Fibroblast of peridontal ligament (primary cell): ENCODE results near the gene CFAP61.

Experiments
- DNase-seq: peaks from one replicate; pipeline ENCODE4 v3.0.0-alpha.2; 2010; ENCODE audit errors: extremely low read depth

Gene CFAP61

DNA sequence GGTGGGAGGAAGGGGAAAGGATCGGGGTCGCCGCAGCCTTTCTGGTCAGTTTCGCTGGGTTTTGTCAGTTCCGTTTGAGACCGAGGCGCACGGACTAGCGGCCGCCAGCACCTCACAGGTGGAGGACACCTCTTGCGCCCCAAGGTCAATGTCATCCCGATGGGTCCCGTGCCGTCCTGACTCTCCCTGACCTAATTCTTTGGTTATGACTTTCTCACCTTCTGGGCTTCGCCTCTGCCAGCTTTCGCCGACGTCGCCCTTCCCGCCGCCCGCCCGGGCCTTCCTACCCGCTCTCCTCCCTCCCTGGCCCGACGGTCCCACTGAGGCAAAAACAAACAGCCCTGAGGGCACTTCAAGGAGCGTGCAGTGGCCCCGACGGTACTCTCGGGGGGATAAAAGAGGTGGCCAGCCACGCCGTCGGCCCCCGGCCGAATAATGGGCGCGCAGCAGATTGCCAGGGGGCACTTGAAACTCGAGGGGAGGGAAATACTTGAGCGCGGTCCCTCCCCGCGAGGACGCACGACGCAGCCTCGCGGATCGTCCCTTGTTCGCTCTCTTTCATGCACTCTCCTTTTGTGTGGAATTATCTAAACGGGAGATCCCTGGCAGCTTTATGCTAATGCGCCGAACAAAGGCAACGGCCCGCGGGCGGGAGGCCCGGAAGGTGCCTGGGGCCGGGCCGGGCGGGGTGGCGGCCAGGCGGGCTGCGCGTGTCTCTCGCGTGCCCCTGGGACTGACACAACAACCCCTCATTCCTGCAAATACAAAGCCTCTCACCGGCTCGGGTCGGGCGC is 311.7 kb downstream of the CFAP61 start:
- DNase-seq: no peak

DNA sequence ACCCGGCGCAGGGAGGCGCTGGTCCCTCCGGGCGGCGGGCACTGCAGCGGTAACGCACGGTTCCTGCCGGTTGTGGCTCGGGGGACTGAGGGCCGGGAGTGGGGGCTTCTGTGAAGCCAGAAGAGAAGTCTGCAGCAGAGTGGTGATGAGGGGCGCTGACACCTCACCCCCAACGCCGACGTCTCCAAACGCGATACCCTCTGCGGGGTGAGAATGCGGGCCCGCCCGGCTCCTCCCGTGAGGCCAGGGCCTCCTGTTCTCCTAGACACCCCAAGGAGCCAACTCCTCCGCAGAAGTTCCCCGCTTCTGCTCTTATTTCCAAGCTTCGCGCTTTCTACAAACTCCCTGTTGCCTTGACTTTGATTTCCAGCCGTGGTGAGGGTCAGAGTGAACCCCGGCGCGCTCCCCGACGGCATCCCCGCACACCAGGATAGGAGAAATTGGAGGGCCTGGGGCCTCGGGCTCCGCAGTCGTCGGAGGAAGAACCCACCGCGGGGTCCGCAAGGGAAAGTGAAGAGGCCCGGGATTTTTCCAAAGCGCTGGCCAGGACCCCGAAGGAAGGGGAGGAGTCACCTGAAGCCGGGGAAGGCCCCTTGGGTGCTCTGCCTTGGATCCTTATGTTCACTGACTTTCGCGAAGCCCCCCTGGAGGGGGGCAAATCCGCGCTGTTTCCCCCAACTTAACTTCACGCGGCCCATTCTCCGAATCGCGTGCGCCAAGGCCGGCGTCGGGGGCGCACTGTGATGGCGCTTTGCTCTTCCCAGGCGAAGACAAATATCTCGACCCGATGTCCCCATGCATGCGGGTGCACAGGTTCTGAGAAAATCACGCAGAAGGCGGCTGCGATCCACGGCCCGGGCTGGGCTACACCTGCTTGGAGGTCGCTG is 312.5 kb downstream of the CFAP61 start:
- no peak for DNase-seq

DNA sequence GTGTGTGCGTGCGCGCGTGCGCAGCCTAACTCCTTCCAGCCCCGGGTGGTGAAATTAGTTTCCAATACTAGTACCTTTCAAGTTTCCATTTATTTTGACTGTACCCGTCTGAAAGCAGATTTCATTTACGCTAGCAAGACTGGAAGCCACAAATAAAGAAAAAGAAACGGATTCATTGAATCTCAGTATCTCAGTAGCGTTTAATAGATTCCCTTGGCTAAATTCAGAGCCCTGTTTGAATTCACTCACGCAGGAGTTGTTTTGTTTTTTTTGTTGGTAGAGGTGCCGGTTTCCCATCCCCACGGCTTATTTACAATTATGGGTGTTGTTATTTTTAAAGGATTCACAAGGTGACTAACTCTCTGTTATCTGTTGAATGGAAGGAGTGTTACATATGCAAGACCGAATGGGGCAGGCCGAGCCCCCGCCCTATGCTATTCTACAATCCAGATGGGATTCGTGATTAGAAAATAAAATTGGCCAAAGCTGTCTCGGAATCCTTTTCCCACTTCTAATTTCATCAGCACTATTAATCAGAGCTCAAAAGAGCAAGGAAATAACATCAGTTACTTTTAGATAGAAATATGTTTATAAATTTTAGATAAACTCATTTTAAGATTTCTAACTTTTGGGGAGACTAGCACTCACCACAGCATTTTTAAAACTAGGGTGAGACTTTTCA is 313.3 kb downstream of the CFAP61 start:
- DNase-seq: no peak

DNA sequence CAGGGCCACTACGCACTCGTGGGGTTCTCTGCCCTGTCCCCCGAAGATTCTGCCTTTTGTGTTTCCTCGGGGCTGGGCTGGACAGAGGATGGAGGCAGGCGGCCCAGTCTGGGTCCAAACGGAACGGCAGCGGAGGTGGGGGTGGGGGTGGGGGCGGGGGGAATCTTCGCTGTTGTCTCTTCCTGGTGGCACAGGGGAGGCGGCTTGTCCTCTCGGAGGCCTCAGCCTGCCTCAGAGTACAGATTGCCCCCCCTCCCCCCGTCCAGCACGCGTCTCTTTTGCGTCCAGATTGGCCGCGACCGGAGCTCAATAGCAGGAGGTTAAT is 314.2 kb downstream of the CFAP61 start:
- DNase-seq: no peak

DNA sequence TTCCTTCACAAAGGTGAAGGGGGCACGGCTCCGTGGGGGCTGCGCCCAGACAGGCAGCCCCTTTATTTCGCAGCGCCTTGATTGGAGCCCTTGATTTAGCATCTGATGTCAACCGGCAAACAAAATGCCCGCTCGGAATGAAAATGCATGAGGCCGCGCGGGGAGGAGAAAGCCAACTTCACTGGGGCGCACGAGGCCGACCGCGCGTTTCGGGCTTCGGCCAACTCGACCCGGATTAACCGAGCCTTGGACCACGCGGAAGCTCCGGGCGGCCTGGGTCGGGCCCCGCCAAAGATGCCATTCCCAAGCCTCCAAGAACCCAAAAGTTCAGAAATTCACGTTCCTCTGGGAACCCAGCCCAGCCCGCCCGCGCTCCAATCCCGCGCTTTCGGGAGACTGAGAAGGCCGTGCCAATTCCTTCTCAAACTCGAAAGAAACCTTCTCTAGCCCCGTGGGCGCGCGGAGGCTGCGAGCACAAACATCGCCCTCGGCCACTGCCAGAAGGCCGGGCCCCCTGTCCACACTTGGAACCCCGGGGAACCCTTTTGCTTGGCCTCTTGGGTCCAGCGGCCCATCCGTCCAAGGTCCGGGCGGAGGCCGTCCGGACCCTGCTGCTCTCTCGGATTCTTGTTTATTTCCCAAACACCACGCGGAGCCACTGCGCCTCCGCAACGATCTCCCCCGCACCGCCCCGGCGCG is 314.7 kb downstream of the CFAP61 start:
- no peak for DNase-seq

DNA sequence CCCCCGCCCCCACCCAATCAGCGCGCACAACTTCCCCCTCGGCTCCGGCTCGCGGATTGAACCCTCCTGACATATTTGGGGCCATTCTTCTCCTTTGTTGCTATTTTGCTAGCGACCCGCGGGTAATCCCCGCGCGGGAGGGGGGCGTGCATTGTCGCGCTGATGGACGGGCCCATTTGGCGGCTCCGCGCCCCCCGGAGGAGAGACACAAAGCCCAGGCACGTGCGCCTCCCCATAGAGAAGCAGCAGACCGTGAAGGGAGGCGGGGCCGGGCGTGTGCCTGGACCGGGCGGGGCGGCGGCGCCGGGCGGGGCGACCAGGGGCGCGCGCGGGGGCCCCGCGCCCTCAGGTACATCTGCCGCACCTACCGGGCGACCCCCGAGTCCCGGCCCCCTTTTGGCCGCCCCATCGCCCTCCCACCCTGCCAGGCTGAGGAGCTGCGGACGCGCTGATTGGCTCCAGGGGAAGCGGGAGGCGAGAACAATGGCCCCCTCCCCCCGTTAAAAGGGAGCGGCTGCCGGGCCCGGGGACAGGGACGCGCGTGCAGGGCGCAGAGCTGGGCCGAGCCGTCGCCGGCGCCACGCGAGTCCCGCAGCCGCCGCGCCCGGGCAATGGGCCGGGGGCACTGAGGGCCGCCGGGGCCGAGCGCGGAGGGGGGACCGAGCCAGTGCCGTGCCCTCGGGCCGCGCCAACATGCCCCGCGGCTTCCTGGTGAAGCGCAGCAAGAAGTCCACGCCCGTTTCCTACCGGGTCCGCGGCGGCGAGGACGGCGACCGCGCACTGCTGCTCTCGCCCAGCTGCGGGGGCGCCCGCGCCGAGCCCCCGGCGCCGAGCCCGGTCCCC is 315.5 kb downstream of the CFAP61 start, which contains the start of gene INSM1:
INSM1 (plus strand) TSS at position 530 of the 843 bp plus-strand sequence; CDS start at position 694, 164 bp downstream.
- no peak for DNase-seq

DNA sequence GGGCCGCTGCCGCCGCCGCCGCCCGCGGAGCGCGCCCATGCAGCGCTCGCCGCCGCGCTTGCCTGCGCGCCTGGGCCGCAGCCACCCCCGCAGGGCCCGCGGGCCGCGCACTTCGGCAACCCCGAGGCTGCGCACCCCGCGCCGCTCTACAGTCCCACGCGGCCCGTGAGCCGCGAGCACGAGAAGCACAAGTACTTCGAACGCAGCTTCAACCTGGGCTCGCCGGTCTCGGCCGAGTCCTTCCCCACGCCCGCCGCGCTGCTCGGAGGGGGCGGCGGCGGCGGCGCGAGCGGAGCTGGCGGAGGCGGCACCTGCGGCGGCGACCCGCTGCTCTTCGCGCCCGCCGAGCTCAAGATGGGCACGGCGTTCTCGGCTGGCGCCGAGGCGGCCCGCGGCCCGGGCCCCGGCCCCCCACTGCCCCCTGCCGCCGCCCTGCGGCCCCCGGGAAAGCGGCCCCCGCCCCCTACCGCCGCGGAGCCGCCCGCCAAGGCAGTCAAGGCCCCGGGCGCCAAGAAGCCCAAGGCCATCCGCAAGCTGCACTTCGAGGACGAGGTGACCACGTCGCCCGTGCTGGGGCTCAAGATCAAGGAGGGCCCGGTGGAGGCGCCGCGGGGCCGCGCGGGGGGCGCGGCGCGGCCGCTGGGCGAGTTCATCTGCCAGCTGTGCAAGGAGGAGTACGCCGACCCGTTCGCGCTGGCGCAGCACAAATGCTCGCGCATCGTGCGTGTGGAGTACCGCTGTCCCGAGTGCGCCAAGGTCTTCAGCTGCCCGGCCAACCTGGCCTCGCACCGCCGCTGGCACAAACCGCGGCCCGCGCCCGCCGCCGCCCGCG is 316.3 kb downstream of the CFAP61 start:
- no peak for DNase-seq

DNA sequence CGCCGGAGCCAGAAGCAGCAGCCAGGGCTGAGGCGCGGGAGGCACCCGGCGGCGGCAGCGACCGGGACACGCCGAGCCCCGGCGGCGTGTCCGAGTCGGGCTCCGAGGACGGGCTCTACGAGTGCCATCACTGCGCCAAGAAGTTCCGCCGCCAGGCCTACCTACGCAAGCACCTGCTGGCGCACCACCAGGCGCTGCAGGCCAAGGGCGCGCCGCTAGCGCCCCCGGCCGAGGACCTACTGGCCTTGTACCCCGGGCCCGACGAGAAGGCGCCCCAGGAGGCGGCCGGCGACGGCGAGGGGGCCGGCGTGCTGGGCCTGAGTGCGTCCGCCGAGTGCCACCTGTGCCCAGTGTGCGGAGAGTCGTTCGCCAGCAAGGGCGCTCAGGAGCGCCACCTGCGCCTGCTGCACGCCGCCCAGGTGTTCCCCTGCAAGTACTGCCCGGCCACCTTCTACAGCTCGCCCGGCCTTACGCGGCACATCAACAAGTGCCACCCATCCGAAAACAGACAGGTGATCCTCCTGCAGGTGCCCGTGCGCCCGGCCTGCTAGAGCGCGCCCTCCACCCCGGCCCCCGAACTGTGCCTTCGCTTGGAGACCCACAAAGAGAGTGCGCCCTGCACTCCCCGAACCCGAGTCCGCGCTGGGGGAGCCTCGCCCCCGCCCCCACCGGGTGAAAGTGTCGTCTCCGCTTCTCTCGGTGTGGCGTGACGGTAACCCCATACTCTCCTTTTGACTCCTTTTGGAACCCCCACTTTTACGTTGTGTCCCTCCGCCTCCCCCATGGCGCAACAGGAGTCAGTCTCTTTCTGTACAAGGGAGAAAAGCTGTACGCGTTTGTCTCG is 317.1 kb downstream of the CFAP61 start:
- DNase-seq: no peak

DNA sequence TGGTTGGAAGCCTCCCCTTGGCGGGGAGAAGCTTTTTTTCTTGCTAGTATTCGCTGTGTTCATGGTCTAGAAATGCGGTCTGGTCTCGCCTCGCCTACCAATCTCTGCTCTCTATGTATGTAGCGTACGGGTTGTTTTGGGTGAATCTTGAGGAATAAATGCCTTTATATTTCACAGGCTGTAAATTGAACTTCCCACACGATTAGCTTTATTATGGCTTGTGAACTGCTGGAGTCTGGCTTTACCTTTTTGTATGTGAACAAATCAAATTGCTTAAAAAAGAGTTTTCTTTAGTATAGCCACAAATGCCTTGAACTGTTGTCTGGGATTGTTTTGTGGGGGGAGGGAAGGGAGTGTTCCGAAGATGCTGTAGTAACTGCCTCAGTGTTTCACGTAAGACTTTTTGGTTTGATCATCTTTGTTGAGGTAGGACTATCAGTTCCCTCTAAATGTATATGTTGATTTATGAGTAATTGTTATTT is 317.8 kb downstream of the CFAP61 start:
- no peak for DNase-seq

DNA sequence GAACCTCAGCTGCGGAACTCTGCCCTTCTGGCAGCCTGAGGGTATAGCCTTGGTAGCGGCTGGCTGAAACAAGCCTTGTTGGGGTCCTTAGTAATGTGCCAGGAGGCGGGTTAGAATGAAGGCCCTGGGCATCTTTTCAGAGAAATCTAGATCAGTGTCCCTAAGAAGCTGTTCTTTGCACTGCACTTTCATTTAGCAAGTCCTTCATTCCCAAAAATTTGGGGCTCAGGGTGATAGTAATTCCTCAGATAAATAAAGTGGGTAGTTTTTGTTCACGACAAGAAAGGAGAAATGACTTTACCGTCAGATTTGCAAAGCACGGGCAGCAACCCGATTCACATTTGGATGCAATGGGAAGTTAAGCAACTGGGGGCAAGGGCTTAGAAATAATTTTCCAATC is 318.8 kb downstream of the CFAP61 start:
- no peak for DNase-seq

DNA sequence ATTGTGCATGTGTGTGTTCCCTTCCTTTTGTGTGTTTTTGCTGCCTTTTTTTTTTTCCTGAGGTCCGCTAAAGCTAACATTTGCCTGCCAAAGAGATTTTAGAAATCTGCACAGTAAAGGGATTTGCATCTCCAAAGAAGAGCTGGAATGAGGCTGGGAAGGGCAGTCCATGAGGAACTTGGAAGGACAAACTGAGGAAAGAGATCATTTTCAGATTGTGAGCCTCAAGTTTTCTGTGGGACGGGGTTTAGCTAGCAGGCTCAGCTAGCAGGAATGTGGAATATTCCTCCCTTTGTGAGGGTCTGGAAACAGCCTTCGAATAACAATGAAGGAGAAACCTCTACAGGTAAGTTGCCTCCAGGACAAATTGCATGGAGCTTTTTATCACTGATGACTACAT is 319.3 kb downstream of the CFAP61 start:
- DNase-seq: no peak

DNA sequence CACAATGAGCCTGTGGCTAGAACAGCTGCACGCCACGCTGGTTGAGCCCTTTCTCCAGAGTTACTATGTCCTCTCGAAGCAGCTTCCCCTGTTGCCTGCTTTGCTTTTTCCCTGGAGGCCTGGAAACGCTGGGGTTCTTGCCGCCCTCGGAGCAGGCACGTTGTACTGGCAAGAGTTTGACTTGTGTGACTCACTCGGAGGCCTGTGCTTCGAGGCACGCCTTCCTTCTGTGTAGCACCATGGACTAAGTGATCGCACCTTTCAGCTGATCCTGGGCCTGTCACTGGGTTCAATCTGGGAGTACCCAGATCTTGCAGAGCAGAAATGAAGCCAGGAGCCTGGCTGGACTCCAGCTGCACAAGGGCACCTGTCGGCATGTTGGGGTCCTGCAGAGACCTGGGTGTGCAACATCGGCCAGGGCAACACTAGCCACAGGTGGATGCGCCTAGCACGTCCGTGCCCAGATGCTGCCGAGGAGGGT is 320.8 kb downstream of the CFAP61 start:
- DNase-seq: peak; percentile 42

DNA sequence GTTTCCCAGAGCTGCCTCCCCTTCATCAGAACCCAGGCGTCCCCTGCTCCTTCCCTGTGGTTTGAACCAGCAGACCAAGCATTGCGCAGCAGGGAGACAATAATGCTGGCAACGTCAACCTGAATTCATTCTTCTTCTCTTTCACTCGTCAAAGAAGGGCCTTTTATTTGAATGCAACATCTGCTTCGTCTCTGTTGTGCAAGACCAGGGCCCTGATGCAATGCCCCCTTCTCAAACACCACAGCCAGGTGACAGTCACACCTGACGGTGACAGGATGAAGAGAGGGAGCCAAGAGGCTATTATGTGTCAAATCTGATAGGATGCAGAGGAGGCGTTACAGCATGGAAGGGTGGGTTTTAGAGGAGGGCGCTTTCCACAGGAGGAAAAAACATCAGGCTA is 323.5 kb downstream of the CFAP61 start:
- no peak for DNase-seq

DNA sequence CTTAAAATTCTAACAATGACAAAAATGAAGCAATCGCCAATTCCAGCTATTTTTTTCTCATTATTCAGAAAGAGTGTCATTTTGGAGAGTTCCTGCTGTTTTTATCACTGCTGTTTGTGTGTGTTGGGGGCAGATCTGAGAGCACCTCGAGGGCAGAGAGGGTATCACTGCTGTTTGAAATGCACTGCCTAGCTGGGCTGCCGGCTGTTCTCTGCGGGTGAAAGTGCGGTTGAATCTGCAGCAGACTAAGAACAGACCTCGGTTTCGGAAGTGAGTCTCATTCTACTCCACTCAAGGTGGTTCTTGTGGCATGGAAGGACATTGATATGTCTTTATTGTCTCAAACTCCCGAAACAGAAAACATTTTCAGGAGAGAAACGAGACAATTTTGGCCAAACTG is 333.9 kb downstream of the CFAP61 start:
- no peak for DNase-seq

DNA sequence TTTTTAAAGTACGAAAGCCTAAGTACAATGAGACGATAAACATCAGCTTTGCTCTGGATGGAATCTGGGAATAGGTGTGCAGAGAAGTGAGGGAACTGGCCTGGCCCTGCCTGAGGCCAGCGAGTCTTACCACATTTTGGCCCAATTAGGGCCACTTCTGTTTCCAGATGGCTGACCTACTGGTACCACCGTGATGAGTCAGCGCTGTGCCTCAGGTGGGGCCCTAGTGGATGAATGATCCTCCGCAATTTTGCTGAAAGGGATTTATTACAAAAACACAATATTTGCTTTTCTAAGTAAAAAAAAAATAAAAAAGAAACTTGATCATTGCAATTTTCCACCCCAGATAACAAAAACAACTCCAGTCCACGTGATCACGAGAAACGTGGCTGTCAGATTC is 338.1 kb downstream of the CFAP61 start:
- no peak for DNase-seq

DNA sequence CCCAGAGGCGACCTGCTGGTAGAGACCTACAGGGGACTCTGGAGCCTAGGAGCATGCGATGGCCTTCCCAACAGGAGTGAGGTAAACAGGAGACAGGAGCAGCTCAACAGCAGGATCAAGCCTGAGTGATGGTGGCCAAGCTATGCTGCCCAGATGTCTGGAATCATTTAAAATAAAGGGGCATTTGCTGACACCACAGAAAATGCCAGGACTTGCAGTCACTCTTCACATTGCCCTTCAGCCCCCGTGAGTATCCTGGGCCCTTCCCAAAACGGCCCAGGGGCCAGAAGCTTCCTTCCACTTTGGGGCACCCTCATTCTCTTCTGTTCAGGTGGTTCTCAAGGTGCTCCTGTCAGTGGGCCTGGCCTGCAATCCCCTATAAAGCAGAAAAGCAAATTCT is 338.8 kb downstream of the CFAP61 start:
- no peak for DNase-seq

DNA sequence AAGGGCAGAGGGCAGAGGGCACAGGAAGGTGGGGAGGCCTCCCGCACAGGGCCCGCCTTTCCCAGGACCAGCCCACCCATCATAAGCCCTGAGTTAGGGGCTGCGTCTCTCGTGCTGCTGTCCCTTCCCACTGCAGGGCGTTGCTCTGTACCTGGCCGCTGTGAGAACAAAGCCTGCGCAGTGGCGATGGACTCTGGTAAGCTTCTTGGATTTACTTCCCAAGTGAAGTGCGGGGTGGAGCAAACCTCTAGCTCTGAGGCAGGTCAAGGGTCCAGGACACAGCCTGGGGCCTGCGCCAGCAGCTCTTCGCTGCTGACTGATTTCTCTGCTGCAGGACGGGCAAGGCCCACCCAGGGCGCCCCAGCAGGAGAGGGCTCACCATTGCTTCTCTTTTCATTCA is 339.4 kb downstream of the CFAP61 start:
- DNase-seq: no peak

DNA sequence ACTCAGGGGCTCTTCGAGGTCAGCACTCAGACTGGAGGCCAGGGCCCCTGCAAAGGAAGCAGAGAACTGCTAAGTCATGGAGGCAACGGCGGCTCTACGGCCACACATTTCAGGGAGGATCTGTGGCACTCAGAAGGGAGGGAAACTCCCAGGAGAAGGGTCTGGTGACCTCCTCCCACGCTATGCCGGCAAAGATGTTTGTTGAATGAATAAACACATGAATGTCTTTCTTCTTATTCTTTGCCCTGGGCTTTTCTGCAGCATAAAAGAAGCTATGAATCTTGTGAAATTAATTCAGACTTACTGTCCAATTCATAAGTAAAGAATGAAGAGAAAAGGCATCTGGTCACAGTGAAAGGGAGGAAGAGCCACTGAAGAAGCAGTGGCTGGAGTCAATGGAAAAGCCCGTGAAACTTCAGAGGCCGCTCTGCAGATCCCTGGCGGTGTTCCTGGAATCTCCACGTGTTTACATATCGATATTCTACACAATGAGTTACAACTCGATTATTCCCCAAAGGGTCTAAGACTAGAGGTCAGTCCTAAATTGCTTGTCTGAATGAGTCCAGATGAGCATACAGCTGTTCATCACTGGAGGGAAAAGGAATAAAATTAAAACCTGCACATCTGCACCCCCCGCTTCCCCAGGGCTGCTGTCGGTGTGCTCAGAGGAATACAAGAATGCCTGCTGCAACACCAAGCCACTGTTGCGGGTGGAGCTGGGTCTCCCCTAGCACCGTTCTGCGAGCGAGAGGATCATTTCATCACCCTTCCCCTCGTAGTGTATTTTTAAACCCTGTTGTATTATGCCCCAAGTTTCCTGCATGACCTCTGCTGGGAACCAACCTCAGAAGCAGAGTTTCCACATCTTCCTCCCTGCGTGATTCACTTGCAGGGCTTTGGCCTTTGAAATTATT is 341.1 kb downstream of the CFAP61 start:
- peak; percentile 65 for DNase-seq
